ENCODE results near the gene CAPN7. TPM values are rescaled to one million over a fixed set of nuclear protein-coding genes. Genes with fewer than 3 reads are reported as not detected.

Gene CAPN7
- total RNA-seq, 1 experiment from 2014 or later, result 25.2 TPM

- Histone ChIP-seq H3K14ac (ENCODE audit: insufficient read depth, low read length) (no peak overlapping the region), H3K18ac (ENCODE audit: insufficient read length, low read depth, low read length) (no peak overlapping the region), H3K27ac (ENCODE audit: insufficient read length, low read depth, low read length) (no peak overlapping the region), H3K23me2 (ENCODE audit: insufficient read length, low read depth, low read length, poor library complexity, severe bottlenecking) (no peaks in the 10 kb centered on the region), H2BK20ac (ENCODE audit: low read depth, low read length, poor library complexity, severe bottlenecking) (no peak overlapping the region), H4K5ac (ENCODE audit: insufficient read length, low read depth, low read length) (no peak overlapping the region), H3K4me2 (ENCODE audit: insufficient read depth, insufficient read length, low read length) (no peak overlapping the region), H4K91ac (ENCODE audit: insufficient read length, low read depth, low read length) (no peak overlapping the region), H4K8ac (replicated peaks; ENCODE audit: insufficient read length, low read depth, low read length) (no peak overlapping the region), H3K9ac (ENCODE audit: extremely low read depth, insufficient read length, low read length) (no peak overlapping the region), H3K27me3 (ENCODE audit: insufficient read depth, low read length) (no peaks in the 10 kb centered on the region), H3T11ph (ENCODE audit: low read length) (no peak overlapping the region), H3K23ac (ENCODE audit: insufficient read length, low read depth, low read length) (no peak overlapping the region), H2AK5ac (ENCODE audit: insufficient read length, low read length) (no peak overlapping the region), H4K20me1 (ENCODE audit: control insufficient read depth, insufficient read depth, insufficient read length) (no peaks in the 10 kb centered on the region), H2BK12ac (ENCODE audit: insufficient read length, low read depth, low read length) (no peak overlapping the region), H2AFZ (ENCODE audit: low read length) (no peak overlapping the region), H3K4me1 (ENCODE audit: insufficient read depth, low read length) (no peaks in the 10 kb centered on the region; the same call in 1 of the 2 replicates), H2BK5ac (ENCODE audit: insufficient read length, low read length) (no peak overlapping the region), H2BK120ac (ENCODE audit: low read depth, low read length, poor library complexity, severe bottlenecking) (no peak overlapping the region), H3K79me2 (ENCODE audit: insufficient read depth, low read length) (no peaks in the 10 kb centered on the region), H3K79me1 (ENCODE audit: insufficient read depth, low read depth, low read length, poor library complexity, severe bottlenecking) (no peaks in the 10 kb centered on the region), H3K4ac (ENCODE audit: low read depth, low read length) (no peak overlapping the region), H2BK15ac (ENCODE audit: low read depth, low read length) (no peak overlapping the region), H3K9me3 (ENCODE audit: control insufficient read depth, low read depth, low read length) (no peaks in the 10 kb centered on the region), H3K56ac (ENCODE audit: insufficient read length, low read depth, low read length) (no peak overlapping the region)
- no CpG with 5 or more reads among the region's 8 CpGs for WGBS (ENCODE audit: extremely low coverage, insufficient read length, low lambda C conversion rate)
- Mint-ChIP-seq H3K4me3 (no peak overlapping the region), H3K27me3 (ENCODE audit: low read depth) (no peaks in the 10 kb centered on the region), H3K36me3 (ENCODE audit: insufficient read depth in 1 of 3, low read depth in 3 of 3) (no peaks in the 10 kb centered on the region), H3K9me3 (no peaks in the 10 kb centered on the region), H3K4me1 (peaks cover 13 to 15% of the 10 kb centered on the region in 2 experiments), H3K27ac (peak overlapping the region in 2 of 3 experiments; percentile 52 to 54; a peak in 1 of 7 replicates)
- peak; percentile 21; the same call in 1 of the 3 replicates for TF ChIP-seq CTCF (conservative IDR thresholded peaks at IDR 0.05)
- DNase-seq, result peak; percentile 71
Measured at GRCh38 chr3:15286022-15286421, 80.0 kb downstream of the CAPN7 start.
